ENCODE measurements around the gene CARHSP1. TPM values are rescaled to one million over a fixed set of nuclear protein-coding genes. Genes with fewer than 3 reads are reported as not detected.

The CARHSP1 gene
- total and polyA plus RNA-seq, 9 of the 15 experiments (the other 6 are each of a cell fraction or from before 2014, with no cell fraction given), result 5.8 to 114 (median 41.1) TPM

DNA sequence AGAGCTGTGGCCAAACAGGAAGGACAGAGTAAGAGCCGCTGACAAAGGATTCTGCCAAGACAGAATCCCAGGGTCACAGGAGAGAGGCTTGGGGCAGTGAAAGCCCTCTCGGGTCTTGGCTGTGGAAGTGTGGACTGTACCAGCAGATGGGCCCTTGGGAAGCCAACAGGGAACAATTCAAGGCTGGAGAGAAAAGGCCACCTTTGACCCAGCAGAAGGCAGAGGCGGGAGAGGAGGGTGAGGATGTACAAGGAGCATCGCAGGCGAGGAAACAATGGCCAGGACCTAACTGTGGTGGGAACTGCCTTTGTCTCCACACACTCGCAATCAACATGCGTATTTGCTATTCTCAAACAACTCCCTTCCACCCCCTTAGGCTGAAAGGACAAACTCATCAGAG, 15.7 kb downstream of the CARHSP1 start:
- ATAC-seq (no peak), DNase-seq (ENCODE audit: extremely low read depth in 1 of 4, low spot score in 3 of 4) (no peak), FAIRE-seq (no peak)
- Histone ChIP-seq H3K36me3 (ENCODE audit: control insufficient read depth, insufficient read depth, low read length) (peaks cover 88% of the 10 kb centered on the region; the same call in 2 of the 3 replicates), H2AFZ (ENCODE audit: low read depth, low read length) (no peak overlapping the region), H3K4me3 (no peak overlapping the region), H3K9me1 (ENCODE audit: control insufficient read depth, insufficient read depth, low read length) (no peaks in the 10 kb centered on the region), H3K79me2 (ENCODE audit: control insufficient read depth, insufficient read depth, low read length) (no peaks in the 10 kb centered on the region), H3K4me2 (ENCODE audit: insufficient read depth, low read length) (no peak overlapping the region), H3K27me3 (ENCODE audit: control insufficient read depth in 2 of 2, insufficient read depth in 2 of 2, low read length in 2 of 2) (no peaks in the 10 kb centered on the region), H3K27ac (ENCODE audit: extremely low read depth, low read depth, low read length) (no peak overlapping the region), H3K9me3 (replicated peaks; ENCODE audit: control insufficient read depth, insufficient read depth, low read depth, low read length) (no peaks in the 10 kb centered on the region), H3K4me1 (replicated peaks in 1 of 2; ENCODE audit: control insufficient read depth in 2 of 2, insufficient read depth in 2 of 2, low read length in 2 of 2) (peaks cover 0 to 6% of the 10 kb centered on the region in 2 experiments; a peak in 1 of 5 replicates), H3K9ac (ENCODE audit: insufficient read depth in 1 of 2, low read depth in 2 of 2, low read length in 2 of 2) (no peak overlapping the region), H4K20me1 (replicated peaks; ENCODE audit: control insufficient read depth, insufficient read depth, low read length) (no peaks in the 10 kb centered on the region)
- ChIA-PET CTCF (ENCODE audit: low intra/inter-chr PET ratio) (no interaction called here), POLR2A (interaction anchor here (0.6 to 2.3 kb wide), 7 partner anchors 9 to 1804 kb away, joined by 3 to 11 read pairs (median 3); partner anchors contain the start of genes CARHSP1, PMM2 and TMEM186)
- WGBS (ENCODE audit: insufficient coverage, low coverage, missing lambda C conversion rate), result 84% methylated on average over 7 of the region's 7 CpGs
- TSS peak; percentile 24 for BruUV-seq (replicated peaks)
- intact Hi-C loops (cut with micrococcal nuclease), result no loop called here
- in situ Hi-C loops (cut with MboI), result no loop called here
- peak; percentile 12 for TF ChIP-seq POLR2B (IDR thresholded peaks at IDR 0.05; ENCODE audit: low read depth, partially characterized antibody)
- TF ChIP-seq POLR2A (conservative IDR thresholded peaks at IDR 0.05), result 0 out of 2 replicates have a peak, but pooled peaks have one; percentile 50
- TF ChIP-seq THRB (CRISPR knock-in tag; conservative IDR thresholded peaks at IDR 0.05), result no peak
- peak; percentile 48 for TF ChIP-seq POLR2AphosphoS2 (IDR thresholded peaks at IDR 0.05; ENCODE audit: low read length)

- ChIA-PET CTCF (ENCODE audit: low intra/inter-chr PET ratio) (no interaction called here), POLR2A (interaction anchor here (0.9 to 2.6 kb wide), 4 partner anchors 9 to 55 kb away, joined by 3 to 9 read pairs (median 6); partner anchors contain the start of genes CARHSP1, PMM2 and TMEM186)
- no peak for TF ChIP-seq RFX1 (IDR thresholded peaks at IDR 0.05)
- TF ChIP-seq POLR2B (IDR thresholded peaks at IDR 0.05; ENCODE audit: low read depth, partially characterized antibody), result peak; percentile 6
- 0 out of 2 replicates have a peak, but pooled peaks have one; percentile 7 for TF ChIP-seq POLR2AphosphoS5 (IDR thresholded peaks at IDR 0.05; ENCODE audit: control insufficient read depth, insufficient read depth, low read depth, low read length)
- Histone ChIP-seq H2AFZ (ENCODE audit: low read depth, low read length) (no peak overlapping the region), H3K9ac (ENCODE audit: insufficient read depth in 1 of 2, low read depth in 2 of 2, low read length in 2 of 2) (no peak overlapping the region), H3K4me3 (no peak overlapping the region), H3K4me2 (ENCODE audit: insufficient read depth, low read length) (no peak overlapping the region), H3K4me1 (replicated peaks in 1 of 2; ENCODE audit: control insufficient read depth in 2 of 2, insufficient read depth in 2 of 2, low read length in 2 of 2) (peaks cover 0 to 4% of the 10 kb centered on the region in 2 experiments; a peak in 1 of 5 replicates), H3K36me3 (ENCODE audit: control insufficient read depth, insufficient read depth, low read length) (peaks cover 89% of the 10 kb centered on the region; the same call in 2 of the 3 replicates), H3K9me3 (replicated peaks; ENCODE audit: control insufficient read depth, insufficient read depth, low read depth, low read length) (no peaks in the 10 kb centered on the region), H3K27me3 (ENCODE audit: control insufficient read depth in 2 of 2, insufficient read depth in 2 of 2, low read length in 2 of 2) (no peaks in the 10 kb centered on the region), H3K79me2 (ENCODE audit: control insufficient read depth, insufficient read depth, low read length) (no peaks in the 10 kb centered on the region), H3K9me1 (ENCODE audit: control insufficient read depth, insufficient read depth, low read length) (no peaks in the 10 kb centered on the region), H3K27ac (ENCODE audit: extremely low read depth, low read depth, low read length) (no peak overlapping the region), H4K20me1 (replicated peaks; ENCODE audit: control insufficient read depth, insufficient read depth, low read length) (no peaks in the 10 kb centered on the region)
- intact Hi-C loops (cut with micrococcal nuclease), result no loop called here
- WGBS (ENCODE audit: insufficient coverage, low coverage, missing lambda C conversion rate), result 76% methylated on average over 8 of the region's 8 CpGs
- FAIRE-seq, result no peak
- in situ Hi-C loops (cut with MboI), result no loop called here
- ATAC-seq, result no peak
- BruUV-seq (replicated peaks), result no TSS peak
- DNase-seq (ENCODE audit: extremely low read depth in 1 of 4, low spot score in 3 of 4), result no peak
Measured at GRCh38 chr16:8852534-8852933, 16.3 kb downstream of the CARHSP1 start.

Data from K562 (cell line).